ENCODE results near the gene TEN1.

Gene TEN1

GRCh38 chr17:76007850-76008165, 28.8 kb downstream of the TEN1 start:
- DNase-seq = no peak

GRCh38 chr17:76008208-76008607, 29.2 kb downstream of the TEN1 start:
- no peak for DNase-seq

- DNase-seq = no peak
These were observed 29.8 kb downstream of the TEN1 start for GRCh38 chr17:76008630-76009425.

GRCh38 chr17:76009447-76009846, 30.4 kb downstream of the TEN1 start:
- DNase-seq = no peak

- no peak for DNase-seq
These were observed 31.1 kb downstream of the TEN1 start for GRCh38 chr17:76009969-76010661.

GRCh38 chr17:76011951-76012350, 32.9 kb downstream of the TEN1 start:
- DNase-seq = no peak

- no peak for DNase-seq
These were observed 34.4 kb downstream of the TEN1 start for GRCh38 chr17:76013377-76013932.

GRCh38 chr17:76014100-76014924, 35.3 kb downstream of the TEN1 start:
- peak; percentile 78 for DNase-seq

GRCh38 chr17:76014925-76015261, 35.9 kb downstream of the TEN1 start:
- DNase-seq = no peak

- DNase-seq = no peak
These were observed 38.7 kb downstream of the TEN1 start for GRCh38 chr17:76017481-76018339.

GRCh38 chr17:76018340-76018680, 39.3 kb downstream of the TEN1 start:
- no peak for DNase-seq

GRCh38 chr17:76018801-76019200, 39.8 kb downstream of the TEN1 start:
- DNase-seq = no peak

- DNase-seq = no peak
These were observed 40.9 kb downstream of the TEN1 start for GRCh38 chr17:76019833-76020467.

GRCh38 chr17:76022285-76022684, 43.2 kb downstream of the TEN1 start:
- no peak for DNase-seq

GRCh38 chr17:76022973-76023899, 44.2 kb downstream of the TEN1 start:
- DNase-seq = no peak

- no peak for DNase-seq
These were observed 44.8 kb downstream of the TEN1 start for GRCh38 chr17:76023900-76024237.

GRCh38 chr17:76024353-76024752, 45.3 kb downstream of the TEN1 start:
- DNase-seq = no peak

GRCh38 chr17:76025294-76025693, 46.3 kb downstream of the TEN1 start:
- DNase-seq = no peak

GRCh38 chr17:76026714-76027158, 47.7 kb downstream of the TEN1 start:
- no peak for DNase-seq

- no peak for DNase-seq
These were observed 48.3 kb downstream of the TEN1 start, which contains the start of gene EVPL for GRCh38 chr17:76027159-76027839. EVPL (minus strand) TSS chr17:76027306; CDS start chr17:76027198, 108 bp downstream.
